HepG2 (cell line): ENCODE results near the gene ZFAND2B. TPM values are rescaled to one million over a fixed set of nuclear protein-coding genes. Genes with fewer than 3 reads are reported as not detected.

ENCODE experiments used
- DPF2 ChIP-seq: sonication (generic); formaldehyde crosslinking; IDR thresholded peaks from 2 replicates; pipeline ENCODE4 v1.4.0; 2020; ENCODE audit warnings: mild to moderate bottlenecking, low read depth, missing genetic modification reagents, borderline replicate concordance
- HMG20A ChIP-seq: IDR thresholded peaks from 2 replicates; pipeline ENCODE4 v1.6.1; 2016; ENCODE audit warnings: borderline replicate concordance
- IRF2 ChIP-seq: IDR thresholded peaks from 2 replicates; pipeline ENCODE4 v1.6.1; 2018; ENCODE audit warnings: missing genetic modification reagents, missing compliant biosample characterization
- MAZ ChIP-seq, 2 experiments: sonication (generic) in 1 of 2; formaldehyde crosslinking in 1 of 2; IDR thresholded peaks; 2 replicates each; pipeline versions ENCODE4 v1.5.0 to v1.6.1; 2012 to 2020; ENCODE audit warnings: low read depth in 2 of 2, mild to moderate bottlenecking in 2 of 2, borderline replicate concordance in 1 of 2, improper control_type of control experiment in 1 of 2, low read length in 1 of 2, missing genetic modification reagents in 1 of 2, moderate library complexity in 1 of 2
- NPAS2 ChIP-seq: sonication (generic); formaldehyde crosslinking; IDR thresholded peaks from 2 replicates; pipeline ENCODE4 v1.8.0; 2022; ENCODE audit warnings: mild to moderate bottlenecking, missing genetic modification reagents, borderline replicate concordance
- SAP130 ChIP-seq: IDR thresholded peaks from 2 replicates; pipeline ENCODE4 v1.6.1; 2016; ENCODE audit warnings: low read depth
- ZNF781 ChIP-seq: sonication (generic); formaldehyde crosslinking; IDR thresholded peaks from 2 replicates; pipeline ENCODE4 v1.5.1; 2020; ENCODE audit warnings: borderline replicate concordance, mild to moderate bottlenecking, missing genetic modification reagents; ENCODE audit errors: not compliant biosample characterization
- ZNF816 ChIP-seq: sonication (generic); formaldehyde crosslinking; IDR thresholded peaks from 2 replicates; pipeline ENCODE4 v1.8.0; 2022; ENCODE audit warnings: missing genetic modification reagents, mild to moderate bottlenecking, borderline replicate concordance
- ZSCAN30 ChIP-seq: sonication (generic); formaldehyde crosslinking; IDR thresholded peaks from 2 replicates; pipeline ENCODE4 v1.5.0; 2020; ENCODE audit warnings: mild to moderate bottlenecking, missing genetic modification reagents
- polyA plus RNA-seq, 8 experiments: library from polyadenylated mRNA; depleted of rRNA in 3 of 8; stranded (reverse) in 7 of 8; unstranded in 1 of 8; fragments of >200 nt; fragmentation: Illumina TruSeq in 4 of 8; extraction: Trizol in 4 of 8; gene quantifications; 2 replicates each; pipeline versions ENCODE4 v1.2.1 to v1.2.3, GENCODE V29; 2011 to 2016; ENCODE audit warnings: low read depth in 4 of 8, missing spikeins in 1 of 8, mixed read lengths in 1 of 8; ENCODE audit not compliant: insufficient read depth in 1 of 8
- total RNA-seq, 5 experiments: library from RNA; depleted of rRNA; stranded (reverse); fragments of >200 nt; fragmentation: Illumina TruSeq; extraction: Trizol; gene quantifications; 2 replicates each; pipeline ENCODE4 v1.2.3, GENCODE V29; 2016; ENCODE audit warnings: low read depth in 1 of 5
- TF ChIP-seq, protein P1 (sequence below): sonication (generic); formaldehyde crosslinking; IDR thresholded peaks from 2 replicates; pipeline ENCODE4 v1.5.1; 2020; ENCODE audit warnings: mild to moderate bottlenecking, moderate library complexity, missing genetic modification reagents
- TF ChIP-seq, protein P2 (sequence below): fragments of 450-650 bp; IDR thresholded peaks from 2 replicates; pipeline ENCODE4 v1.6.1; 2017; ENCODE audit warnings: mild to moderate bottlenecking
- TF ChIP-seq, protein P3 (sequence below): sonication (generic); formaldehyde crosslinking; IDR thresholded peaks from 2 replicates; pipeline ENCODE4 v1.4.0; 2020; ENCODE audit warnings: missing genetic modification reagents
- TF ChIP-seq, protein P4 (sequence below): sonication (generic); formaldehyde crosslinking; IDR thresholded peaks from 2 replicates; pipeline ENCODE4 v1.5.0; 2020; ENCODE audit warnings: mild to moderate bottlenecking, low read depth, missing genetic modification reagents, borderline replicate concordance
- TF ChIP-seq, protein P5 (sequence below): sonication (generic); formaldehyde crosslinking; IDR thresholded peaks from 2 replicates; pipeline ENCODE4 v1.5.0; 2020; ENCODE audit warnings: missing genetic modification reagents
- TF ChIP-seq, protein P6 (sequence below): sonication (generic); formaldehyde crosslinking; IDR thresholded peaks from 2 replicates; pipeline ENCODE4 v1.5.0; 2020; ENCODE audit warnings: mild to moderate bottlenecking, missing genetic modification reagents
- TF ChIP-seq, protein P7 (sequence below): sonication (generic); formaldehyde crosslinking; IDR thresholded peaks from 2 replicates; pipeline ENCODE4 v1.4.0; 2020; ENCODE audit warnings: mild to moderate bottlenecking, missing genetic modification reagents

The ZFAND2B gene
- total and polyA plus RNA-seq, 2 of the 13 experiments (the other 11 are each of a cell fraction or from before 2014, with no cell fraction given), result 53.3 to 115 TPM

DNA sequence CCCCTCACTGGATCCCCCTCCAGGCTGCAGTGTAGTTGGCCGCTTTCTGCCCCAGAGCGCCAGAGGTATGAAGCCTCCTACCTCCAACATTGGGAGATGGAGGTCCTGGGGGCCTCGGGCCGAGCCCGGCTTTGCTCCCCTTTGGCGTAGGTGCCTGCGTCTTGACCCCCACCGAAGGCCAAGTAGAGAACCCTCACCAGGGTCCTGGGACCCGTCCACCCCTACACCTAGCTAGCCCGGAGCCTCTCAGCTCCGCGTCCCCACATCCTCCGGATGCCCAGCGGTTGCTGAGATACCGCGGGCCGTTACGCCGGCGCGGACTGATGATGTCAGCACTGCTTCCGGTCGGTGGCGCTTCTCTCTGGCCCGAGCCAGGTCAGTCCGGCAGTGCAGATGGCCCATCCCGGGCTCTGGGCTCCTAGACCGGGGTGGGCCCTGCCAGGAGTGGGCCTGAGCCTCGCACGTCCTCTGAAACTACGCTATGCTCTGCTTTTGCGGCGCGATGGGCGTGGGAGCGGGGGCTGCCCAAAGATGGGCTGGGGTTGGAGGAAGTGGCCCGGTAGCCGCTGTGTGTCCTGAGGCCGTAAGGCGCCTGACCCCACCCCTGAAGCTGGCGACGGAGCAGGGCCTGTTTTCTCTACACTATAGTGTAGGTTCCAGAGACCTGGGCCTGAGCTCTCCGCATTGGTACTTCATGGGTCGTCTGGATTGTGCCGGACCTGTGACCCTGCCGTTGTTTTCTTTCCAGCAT is 38.7 kb downstream of the ZFAND2B start, which contains the start of the genes GLB1L and STK16 (continued):
- TF ChIP-seq, protein P1, sequence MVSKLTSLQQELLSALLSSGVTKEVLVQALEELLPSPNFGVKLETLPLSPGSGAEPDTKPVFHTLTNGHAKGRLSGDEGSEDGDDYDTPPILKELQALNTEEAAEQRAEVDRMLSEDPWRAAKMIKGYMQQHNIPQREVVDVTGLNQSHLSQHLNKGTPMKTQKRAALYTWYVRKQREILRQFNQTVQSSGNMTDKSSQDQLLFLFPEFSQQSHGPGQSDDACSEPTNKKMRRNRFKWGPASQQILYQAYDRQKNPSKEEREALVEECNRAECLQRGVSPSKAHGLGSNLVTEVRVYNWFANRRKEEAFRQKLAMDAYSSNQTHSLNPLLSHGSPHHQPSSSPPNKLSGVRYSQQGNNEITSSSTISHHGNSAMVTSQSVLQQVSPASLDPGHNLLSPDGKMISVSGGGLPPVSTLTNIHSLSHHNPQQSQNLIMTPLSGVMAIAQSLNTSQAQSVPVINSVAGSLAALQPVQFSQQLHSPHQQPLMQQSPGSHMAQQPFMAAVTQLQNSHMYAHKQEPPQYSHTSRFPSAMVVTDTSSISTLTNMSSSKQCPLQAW, result peak; percentile 98
- TF ChIP-seq, protein P2, sequence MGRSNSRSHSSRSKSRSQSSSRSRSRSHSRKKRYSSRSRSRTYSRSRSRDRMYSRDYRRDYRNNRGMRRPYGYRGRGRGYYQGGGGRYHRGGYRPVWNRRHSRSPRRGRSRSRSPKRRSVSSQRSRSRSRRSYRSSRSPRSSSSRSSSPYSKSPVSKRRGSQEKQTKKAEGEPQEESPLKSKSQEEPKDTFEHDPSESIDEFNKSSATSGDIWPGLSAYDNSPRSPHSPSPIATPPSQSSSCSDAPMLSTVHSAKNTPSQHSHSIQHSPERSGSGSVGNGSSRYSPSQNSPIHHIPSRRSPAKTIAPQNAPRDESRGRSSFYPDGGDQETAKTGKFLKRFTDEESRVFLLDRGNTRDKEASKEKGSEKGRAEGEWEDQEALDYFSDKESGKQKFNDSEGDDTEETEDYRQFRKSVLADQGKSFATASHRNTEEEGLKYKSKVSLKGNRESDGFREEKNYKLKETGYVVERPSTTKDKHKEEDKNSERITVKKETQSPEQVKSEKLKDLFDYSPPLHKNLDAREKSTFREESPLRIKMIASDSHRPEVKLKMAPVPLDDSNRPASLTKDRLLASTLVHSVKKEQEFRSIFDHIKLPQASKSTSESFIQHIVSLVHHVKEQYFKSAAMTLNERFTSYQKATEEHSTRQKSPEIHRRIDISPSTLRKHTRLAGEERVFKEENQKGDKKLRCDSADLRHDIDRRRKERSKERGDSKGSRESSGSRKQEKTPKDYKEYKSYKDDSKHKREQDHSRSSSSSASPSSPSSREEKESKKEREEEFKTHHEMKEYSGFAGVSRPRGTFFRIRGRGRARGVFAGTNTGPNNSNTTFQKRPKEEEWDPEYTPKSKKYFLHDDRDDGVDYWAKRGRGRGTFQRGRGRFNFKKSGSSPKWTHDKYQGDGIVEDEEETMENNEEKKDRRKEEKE, result no peak
- peak; percentile 97 for TF ChIP-seq IRF2 (CRISPR knock-in tag)
- no peak for TF ChIP-seq MAZ (IDR thresholded peaks at IDR 0.05; ENCODE audit: borderline replicate concordance, low read depth, low read length)
- TF ChIP-seq MAZ (CRISPR knock-in tag; IDR thresholded peaks at IDR 0.05; ENCODE audit: low read depth), result peak; percentile 97
- TF ChIP-seq NPAS2 (CRISPR knock-in tag), result no peak
- TF ChIP-seq, protein P3, sequence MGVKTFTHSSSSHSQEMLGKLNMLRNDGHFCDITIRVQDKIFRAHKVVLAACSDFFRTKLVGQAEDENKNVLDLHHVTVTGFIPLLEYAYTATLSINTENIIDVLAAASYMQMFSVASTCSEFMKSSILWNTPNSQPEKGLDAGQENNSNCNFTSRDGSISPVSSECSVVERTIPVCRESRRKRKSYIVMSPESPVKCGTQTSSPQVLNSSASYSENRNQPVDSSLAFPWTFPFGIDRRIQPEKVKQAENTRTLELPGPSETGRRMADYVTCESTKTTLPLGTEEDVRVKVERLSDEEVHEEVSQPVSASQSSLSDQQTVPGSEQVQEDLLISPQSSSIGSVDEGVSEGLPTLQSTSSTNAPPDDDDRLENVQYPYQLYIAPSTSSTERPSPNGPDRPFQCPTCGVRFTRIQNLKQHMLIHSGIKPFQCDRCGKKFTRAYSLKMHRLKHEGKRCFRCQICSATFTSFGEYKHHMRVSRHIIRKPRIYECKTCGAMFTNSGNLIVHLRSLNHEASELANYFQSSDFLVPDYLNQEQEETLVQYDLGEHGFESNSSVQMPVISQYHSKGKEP (CRISPR knock-in tag), result peak; percentile 85
- peak; percentile 100 for TF ChIP-seq SAP130 (CRISPR knock-in tag)
- TF ChIP-seq DPF2 (CRISPR knock-in tag), result no peak
- no peak for TF ChIP-seq HMG20A (CRISPR knock-in tag)
- TF ChIP-seq ZNF781 (CRISPR knock-in tag), result no peak
- TF ChIP-seq, protein P4, sequence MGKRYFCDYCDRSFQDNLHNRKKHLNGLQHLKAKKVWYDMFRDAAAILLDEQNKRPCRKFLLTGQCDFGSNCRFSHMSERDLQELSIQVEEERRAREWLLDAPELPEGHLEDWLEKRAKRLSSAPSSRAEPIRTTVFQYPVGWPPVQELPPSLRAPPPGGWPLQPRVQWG (CRISPR knock-in tag), result no peak
- TF ChIP-seq ZSCAN30 (CRISPR knock-in tag), result no peak
- TF ChIP-seq, protein P5, sequence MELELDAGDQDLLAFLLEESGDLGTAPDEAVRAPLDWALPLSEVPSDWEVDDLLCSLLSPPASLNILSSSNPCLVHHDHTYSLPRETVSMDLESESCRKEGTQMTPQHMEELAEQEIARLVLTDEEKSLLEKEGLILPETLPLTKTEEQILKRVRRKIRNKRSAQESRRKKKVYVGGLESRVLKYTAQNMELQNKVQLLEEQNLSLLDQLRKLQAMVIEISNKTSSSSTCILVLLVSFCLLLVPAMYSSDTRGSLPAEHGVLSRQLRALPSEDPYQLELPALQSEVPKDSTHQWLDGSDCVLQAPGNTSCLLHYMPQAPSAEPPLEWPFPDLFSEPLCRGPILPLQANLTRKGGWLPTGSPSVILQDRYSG (CRISPR knock-in tag), result 0 out of 2 replicates have a peak, but pooled peaks have one; percentile 9
- TF ChIP-seq, protein P6, sequence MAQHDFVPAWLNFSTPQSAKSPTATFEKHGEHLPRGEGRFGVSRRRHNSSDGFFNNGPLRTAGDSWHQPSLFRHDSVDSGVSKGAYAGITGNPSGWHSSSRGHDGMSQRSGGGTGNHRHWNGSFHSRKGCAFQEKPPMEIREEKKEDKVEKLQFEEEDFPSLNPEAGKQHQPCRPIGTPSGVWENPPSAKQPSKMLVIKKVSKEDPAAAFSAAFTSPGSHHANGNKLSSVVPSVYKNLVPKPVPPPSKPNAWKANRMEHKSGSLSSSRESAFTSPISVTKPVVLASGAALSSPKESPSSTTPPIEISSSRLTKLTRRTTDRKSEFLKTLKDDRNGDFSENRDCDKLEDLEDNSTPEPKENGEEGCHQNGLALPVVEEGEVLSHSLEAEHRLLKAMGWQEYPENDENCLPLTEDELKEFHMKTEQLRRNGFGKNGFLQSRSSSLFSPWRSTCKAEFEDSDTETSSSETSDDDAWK, result no peak
- TF ChIP-seq, protein P7, sequence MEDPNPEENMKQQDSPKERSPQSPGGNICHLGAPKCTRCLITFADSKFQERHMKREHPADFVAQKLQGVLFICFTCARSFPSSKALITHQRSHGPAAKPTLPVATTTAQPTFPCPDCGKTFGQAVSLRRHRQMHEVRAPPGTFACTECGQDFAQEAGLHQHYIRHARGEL (CRISPR knock-in tag), result no peak
- peak; percentile 81; the same call in 1 of the 2 replicates for TF ChIP-seq ZNF816 (CRISPR knock-in tag)
